SJCRH30 (cell line): ENCODE results near the gene JUP. TPM values are rescaled to one million over a fixed set of nuclear protein-coding genes. Genes with fewer than 3 reads are reported as not detected.
A peak's percentile ranks its signal among the peaks of the same experiment; 100 is the strongest.

ENCODE experiments used
- DNase-seq, 2 experiments: peaks; one replicate each; pipeline ENCODE4 v3.0.0-alpha.2; 2015 to 2020
- H3K27ac ChIP-seq: fragments of 250-450 bp; sonication (Bioruptor Pico); 2 replicates; pipeline ENCODE4 v1.5.1; 2020; ENCODE audit warnings: mild to moderate bottlenecking, moderate library complexity
- H3K27me3 ChIP-seq: fragments of 250-450 bp; sonication (Bioruptor Pico); 2 replicates; pipeline ENCODE4 v1.5.1; 2020; ENCODE audit warnings: mild to moderate bottlenecking, moderate library complexity
- H3K36me3 ChIP-seq: fragments of 250-450 bp; sonication (Bioruptor Pico); 2 replicates; pipeline ENCODE4 v1.5.1; 2020; ENCODE audit warnings: mild to moderate bottlenecking, moderate library complexity
- H3K4me1 ChIP-seq: fragments of 250-450 bp; sonication (Bioruptor Pico); 2 replicates; pipeline ENCODE4 v1.5.1; 2020; ENCODE audit warnings: mild to moderate bottlenecking, moderate library complexity
- H3K4me3 ChIP-seq: fragments of 250-450 bp; sonication (Bioruptor Pico); 2 replicates; pipeline ENCODE4 v1.5.1; 2020; ENCODE audit warnings: mild to moderate bottlenecking, moderate library complexity
- H3K9me3 ChIP-seq: fragments of 250-450 bp; sonication (Bioruptor Pico); replicated peaks from 2 replicates; pipeline ENCODE4 v1.5.1; 2020; ENCODE audit warnings: mild to moderate bottlenecking, moderate library complexity
- total RNA-seq: library from RNA; depleted of rRNA; stranded (reverse); fragments of >200 nt; shearing (Covaris generic); gene quantifications from 2 replicates; pipeline ENCODE4 v1.2.3, GENCODE V29; 2014

Gene JUP
- total RNA-seq, 1 experiment from 2014 or later, result 1.7 TPM

- no peak overlapping the region for H3K27ac ChIP-seq
- H3K4me3 ChIP-seq, result no peak overlapping the region
- H3K9me3 ChIP-seq, result no peaks in the 10 kb centered on the region
- H3K36me3 ChIP-seq, result no peaks in the 10 kb centered on the region
- H3K4me1 ChIP-seq, result peaks cover 19% of the 10 kb centered on the region
- no peak for DNase-seq
- H3K27me3 ChIP-seq, result no peaks in the 10 kb centered on the region
Observed at GRCh38 chr17:41796121-41796895, 9.8 kb upstream of the JUP start.

GRCh38 chr17:41794540-41794975 lies 8.0 kb upstream of the JUP start:
- Histone ChIP-seq H3K9me3 (no peaks in the 10 kb centered on the region), H3K4me3 (no peak overlapping the region), H3K27me3 (no peaks in the 10 kb centered on the region), H3K4me1 (peaks cover 12% of the 10 kb centered on the region), H3K36me3 (no peaks in the 10 kb centered on the region), H3K27ac (no peak overlapping the region)
- DNase-seq, result no peak

GRCh38 chr17:41793784-41794539 lies 7.5 kb upstream of the JUP start:
- H3K4me3 ChIP-seq, result no peak overlapping the region
- no peaks in the 10 kb centered on the region for H3K27me3 ChIP-seq
- H3K4me1 ChIP-seq, result peaks cover 12% of the 10 kb centered on the region
- no peaks in the 10 kb centered on the region for H3K9me3 ChIP-seq
- H3K27ac ChIP-seq, result no peak overlapping the region
- no peaks in the 10 kb centered on the region for H3K36me3 ChIP-seq
- DNase-seq, result no peak

- Histone ChIP-seq H3K4me3 (peak overlapping the region; percentile 14), H3K27ac (no peak overlapping the region), H3K4me1 (peaks cover 12% of the 10 kb centered on the region), H3K27me3 (no peaks in the 10 kb centered on the region), H3K36me3 (no peaks in the 10 kb centered on the region), H3K9me3 (no peaks in the 10 kb centered on the region)
- DNase-seq, result peak; percentile 49 to 51
Observed at GRCh38 chr17:41792845-41793783, 6.6 kb upstream of the JUP start.

- no peaks in the 10 kb centered on the region for H3K4me1 ChIP-seq
- H3K4me3 ChIP-seq, result no peak overlapping the region
- H3K36me3 ChIP-seq, result no peaks in the 10 kb centered on the region
- no peak overlapping the region for H3K27ac ChIP-seq
- H3K9me3 ChIP-seq, result no peaks in the 10 kb centered on the region
- DNase-seq, result no peak
- H3K27me3 ChIP-seq, result no peaks in the 10 kb centered on the region
Observed at GRCh38 chr17:41787021-41787418, 509 bp upstream of the JUP start.

- Histone ChIP-seq H3K4me3 (no peak overlapping the region), H3K9me3 (no peaks in the 10 kb centered on the region), H3K27ac (no peak overlapping the region), H3K4me1 (no peaks in the 10 kb centered on the region), H3K36me3 (no peaks in the 10 kb centered on the region), H3K27me3 (no peaks in the 10 kb centered on the region)
- DNase-seq, result no peak
Observed at GRCh38 chr17:41785859-41786226, 668 bp downstream of the JUP start.

- Histone ChIP-seq H3K36me3 (no peaks in the 10 kb centered on the region), H3K9me3 (no peaks in the 10 kb centered on the region), H3K27ac (no peak overlapping the region), H3K4me3 (no peak overlapping the region), H3K27me3 (no peaks in the 10 kb centered on the region), H3K4me1 (no peaks in the 10 kb centered on the region)
- no peak for DNase-seq
Observed at GRCh38 chr17:41785091-41785858, 1.2 kb downstream of the JUP start.

- H3K27me3 ChIP-seq, result no peaks in the 10 kb centered on the region
- H3K27ac ChIP-seq, result no peak overlapping the region
- H3K4me1 ChIP-seq, result no peaks in the 10 kb centered on the region
- H3K4me3 ChIP-seq, result no peak overlapping the region
- no peaks in the 10 kb centered on the region for H3K36me3 ChIP-seq
- no peaks in the 10 kb centered on the region for H3K9me3 ChIP-seq
- no peak for DNase-seq
Observed at GRCh38 chr17:41784207-41784744, 2.2 kb downstream of the JUP start.

GRCh38 chr17:41782142-41782541 lies 4.4 kb downstream of the JUP start:
- DNase-seq, result no peak
- Histone ChIP-seq H3K4me1 (peaks cover 8% of the 10 kb centered on the region), H3K36me3 (no peaks in the 10 kb centered on the region), H3K27me3 (no peaks in the 10 kb centered on the region), H3K27ac (no peak overlapping the region), H3K9me3 (no peaks in the 10 kb centered on the region), H3K4me3 (no peak overlapping the region)

- peaks cover 14% of the 10 kb centered on the region for H3K4me1 ChIP-seq
- H3K27ac ChIP-seq, result no peak overlapping the region
- no peaks in the 10 kb centered on the region for H3K36me3 ChIP-seq
- DNase-seq, result no peak
- H3K27me3 ChIP-seq, result no peaks in the 10 kb centered on the region
- no peak overlapping the region for H3K4me3 ChIP-seq
- no peaks in the 10 kb centered on the region for H3K9me3 ChIP-seq
Observed at GRCh38 chr17:41781404-41782110, 5.0 kb downstream of the JUP start.

GRCh38 chr17:41779954-41780353 lies 6.6 kb downstream of the JUP start:
- no peaks in the 10 kb centered on the region for H3K36me3 ChIP-seq
- H3K4me1 ChIP-seq, result peaks cover 28% of the 10 kb centered on the region
- no peak overlapping the region for H3K4me3 ChIP-seq
- no peaks in the 10 kb centered on the region for H3K27me3 ChIP-seq
- no peak overlapping the region for H3K27ac ChIP-seq
- no peak for DNase-seq
- no peaks in the 10 kb centered on the region for H3K9me3 ChIP-seq

GRCh38 chr17:41777574-41778188 lies 8.8 kb downstream of the JUP start:
- Histone ChIP-seq H3K4me3 (no peak overlapping the region), H3K27ac (peak overlapping the region; percentile 82), H3K36me3 (no peaks in the 10 kb centered on the region), H3K9me3 (no peaks in the 10 kb centered on the region), H3K27me3 (no peaks in the 10 kb centered on the region), H3K4me1 (peaks cover 39% of the 10 kb centered on the region)
- peak; percentile 88 to 94 for DNase-seq

GRCh38 chr17:41777157-41777573 lies 9.3 kb downstream of the JUP start:
- H3K27me3 ChIP-seq, result no peaks in the 10 kb centered on the region
- no peak overlapping the region for H3K4me3 ChIP-seq
- H3K9me3 ChIP-seq, result no peaks in the 10 kb centered on the region
- peak overlapping the region; percentile 82 for H3K27ac ChIP-seq
- DNase-seq, result peak; percentile 80 to 81
- no peaks in the 10 kb centered on the region for H3K36me3 ChIP-seq
- H3K4me1 ChIP-seq, result peaks cover 39% of the 10 kb centered on the region
